ENCODE data around the gene KRTAP2-3.

The KRTAP2-3 gene

DNA sequence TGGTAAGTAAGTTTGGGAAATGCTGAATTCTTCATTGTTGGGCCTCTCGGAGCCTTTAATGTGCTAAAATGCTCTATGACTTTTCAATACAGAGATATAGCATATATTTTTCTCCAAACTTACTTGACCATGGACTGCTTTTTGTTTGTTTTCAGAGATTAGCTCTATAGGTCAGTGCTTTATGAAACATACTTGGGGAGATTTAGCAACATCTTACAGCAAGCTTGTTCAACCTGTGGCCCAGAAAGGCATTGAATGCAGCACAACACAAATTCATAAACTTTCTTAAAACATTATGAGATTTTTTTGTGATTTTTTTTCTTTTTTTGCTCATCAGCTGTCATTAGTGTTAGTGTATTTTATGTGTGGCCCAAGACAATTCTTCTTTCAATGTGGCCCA, 50.0 kb downstream of the KRTAP2-3 start:
- H3K36me3 ChIP-seq (ENCODE audit: control insufficient read depth, insufficient read depth, low read length) = no peaks in the 10 kb centered on the region
- peaks cover 16% of the 10 kb centered on the region for H3K4me1 ChIP-seq (ENCODE audit: control insufficient read depth, insufficient read depth, low read length)
- H3K9me3 ChIP-seq (ENCODE audit: control insufficient read depth, insufficient read depth, low read length) = no peaks in the 10 kb centered on the region
- no peaks in the 10 kb centered on the region for H3K27me3 ChIP-seq (ENCODE audit: control insufficient read depth, insufficient read depth, low read length)
- no peak overlapping the region for H3K9ac ChIP-seq (ENCODE audit: low read depth, low read length)
- H3K27ac ChIP-seq (ENCODE audit: low read depth, low read length) = no peak overlapping the region
- H3K4me3 ChIP-seq (ENCODE audit: low read depth, low read length) = no peak overlapping the region

DNA sequence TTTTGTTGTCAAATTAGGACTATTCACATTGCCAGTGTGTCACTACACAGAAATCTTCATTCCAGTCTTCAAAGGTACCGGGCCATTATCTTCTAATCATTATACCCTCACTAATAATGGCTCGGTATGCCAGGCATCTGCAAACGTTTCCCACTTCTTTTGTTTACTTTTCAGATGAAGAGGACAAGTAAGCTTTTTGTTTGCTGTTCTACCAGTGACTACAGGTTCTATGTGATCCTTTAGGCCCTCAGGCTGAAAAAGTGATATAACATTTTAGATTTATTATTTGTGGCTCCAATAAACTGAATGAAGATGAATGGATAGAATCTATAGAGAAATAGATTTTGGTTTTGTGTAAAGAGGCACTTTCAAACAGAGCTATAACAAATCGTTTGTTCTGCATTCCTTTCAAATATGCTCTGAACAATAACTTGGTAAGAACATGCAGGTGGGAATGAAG, 50.6 kb downstream of the KRTAP2-3 start:
- H3K4me3 ChIP-seq (ENCODE audit: low read depth, low read length) = no peak overlapping the region
- H3K9me3 ChIP-seq (ENCODE audit: control insufficient read depth, insufficient read depth, low read length) = no peaks in the 10 kb centered on the region
- H3K4me1 ChIP-seq (ENCODE audit: control insufficient read depth, insufficient read depth, low read length) = peaks cover 16% of the 10 kb centered on the region
- H3K9ac ChIP-seq (ENCODE audit: low read depth, low read length) = no peak overlapping the region
- no peaks in the 10 kb centered on the region for H3K36me3 ChIP-seq (ENCODE audit: control insufficient read depth, insufficient read depth, low read length)
- H3K27ac ChIP-seq (ENCODE audit: low read depth, low read length) = peak overlapping the region; percentile 16
- H3K27me3 ChIP-seq (ENCODE audit: control insufficient read depth, insufficient read depth, low read length) = no peaks in the 10 kb centered on the region

Measured in HUES48 (cell line).